GM21390 (cell line): ENCODE results near the gene ABCC3.

Source experiments
- ATAC-seq: cut with Tn5 transposase; IDR thresholded peaks from one replicate; pipeline ENCODE4 v1.9.1; 2021; ENCODE audit not compliant: unreplicated experiment

Gene ABCC3

GRCh38 chr17:50683434-50684287, 49.0 kb downstream of the ABCC3 start:
- no peak for ATAC-seq

- no peak for ATAC-seq
These were observed 49.6 kb downstream of the ABCC3 start for GRCh38 chr17:50684288-50684611.

- ATAC-seq: no peak
These were observed 50.1 kb downstream of the ABCC3 start for GRCh38 chr17:50684612-50685333.

- ATAC-seq: no peak
These were observed 50.6 kb downstream of the ABCC3 start for GRCh38 chr17:50685334-50685665.

- ATAC-seq: no peak
These were observed 51.2 kb downstream of the ABCC3 start for GRCh38 chr17:50685691-50686493.

GRCh38 chr17:50686494-50687199, 52.0 kb downstream of the ABCC3 start:
- ATAC-seq: no peak

GRCh38 chr17:50687200-50688066, 52.8 kb downstream of the ABCC3 start:
- ATAC-seq: no peak

- ATAC-seq: no peak
These were observed 53.6 kb downstream of the ABCC3 start for GRCh38 chr17:50688245-50688644.

GRCh38 chr17:50689251-50689650, 54.6 kb downstream of the ABCC3 start:
- ATAC-seq: no peak

- ATAC-seq: no peak
These were observed 55.5 kb downstream of the ABCC3 start for GRCh38 chr17:50689956-50690886.

GRCh38 chr17:50690887-50691549, 56.3 kb downstream of the ABCC3 start:
- ATAC-seq: no peak

GRCh38 chr17:50691550-50692447, 57.1 kb downstream of the ABCC3 start:
- ATAC-seq: no peak

- no peak for ATAC-seq
These were observed 57.9 kb downstream of the ABCC3 start for GRCh38 chr17:50692448-50693035.

GRCh38 chr17:50693036-50693682, 58.5 kb downstream of the ABCC3 start:
- ATAC-seq: no peak

- no peak for ATAC-seq
These were observed 61.7 kb downstream of the ABCC3 start for GRCh38 chr17:50696365-50696879.

GRCh38 chr17:50697062-50697461, 62.4 kb downstream of the ABCC3 start:
- no peak for ATAC-seq
